NCI-H2081 treated with DMSO at 0.1 percent for 48 hours (cell line): Measurements from ENCODE around the gene PNMT.

Experiments used
- DNase-seq: peaks from one replicate; lab custom pipeline; 2025; lab: John Stamatoyannopoulos, UW

Gene PNMT

DNA sequence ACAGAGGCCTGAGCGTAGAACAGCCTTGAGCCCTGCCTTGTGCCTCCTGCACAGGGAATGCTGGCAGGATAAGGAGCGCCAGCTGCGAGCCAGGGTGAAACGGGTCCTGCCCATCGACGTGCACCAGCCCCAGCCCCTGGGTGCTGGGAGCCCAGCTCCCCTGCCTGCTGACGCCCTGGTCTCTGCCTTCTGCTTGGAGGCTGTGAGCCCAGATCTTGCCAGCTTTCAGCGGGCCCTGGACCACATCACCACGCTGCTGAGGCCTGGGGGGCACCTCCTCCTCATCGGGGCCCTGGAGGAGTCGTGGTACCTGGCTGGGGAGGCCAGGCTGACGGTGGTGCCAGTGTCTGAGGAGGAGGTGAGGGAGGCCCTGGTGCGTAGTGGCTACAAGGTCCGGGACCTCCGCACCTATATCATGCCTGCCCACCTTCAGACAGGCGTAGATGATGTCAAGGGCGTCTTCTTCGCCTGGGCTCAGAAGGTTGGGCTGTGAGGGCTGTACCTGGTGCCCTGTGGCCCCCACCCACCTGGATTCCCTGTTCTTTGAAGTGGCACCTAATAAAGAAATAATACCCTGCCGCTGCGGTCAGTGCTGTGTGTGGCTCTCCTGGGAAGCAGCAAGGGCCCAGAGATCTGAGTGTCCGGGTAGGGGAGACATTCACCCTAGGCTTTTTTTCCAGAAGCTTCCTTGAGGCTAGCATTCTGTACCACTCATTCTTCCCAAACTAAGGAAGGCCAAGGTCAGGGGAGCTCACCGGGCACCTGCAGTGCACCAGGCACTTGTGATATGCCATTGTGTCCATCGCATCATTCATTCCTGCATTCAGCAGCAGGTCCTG is 1.9 kb downstream of the PNMT start:
- DNase-seq = no peak

DNA sequence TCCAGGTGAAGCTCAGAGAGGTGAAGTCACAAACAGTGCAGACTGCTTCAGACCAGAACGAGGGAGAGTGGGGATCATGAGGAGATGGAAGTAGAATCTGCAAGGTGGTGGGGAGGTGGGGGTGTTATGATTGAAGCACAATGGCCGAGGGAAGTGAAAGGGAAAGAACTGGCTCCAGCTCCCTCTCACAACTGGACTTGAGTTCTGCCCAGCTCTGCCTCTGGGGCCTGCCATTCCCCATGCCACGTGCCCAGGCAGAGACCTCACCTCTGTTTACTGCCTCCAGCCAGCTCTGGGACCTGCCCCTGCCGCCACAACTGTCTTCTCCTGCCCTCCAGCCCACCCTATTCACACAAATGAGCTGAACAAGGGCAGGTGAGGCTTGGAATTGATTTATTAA is 2.5 kb downstream of the PNMT start:
- DNase-seq = no peak

DNA sequence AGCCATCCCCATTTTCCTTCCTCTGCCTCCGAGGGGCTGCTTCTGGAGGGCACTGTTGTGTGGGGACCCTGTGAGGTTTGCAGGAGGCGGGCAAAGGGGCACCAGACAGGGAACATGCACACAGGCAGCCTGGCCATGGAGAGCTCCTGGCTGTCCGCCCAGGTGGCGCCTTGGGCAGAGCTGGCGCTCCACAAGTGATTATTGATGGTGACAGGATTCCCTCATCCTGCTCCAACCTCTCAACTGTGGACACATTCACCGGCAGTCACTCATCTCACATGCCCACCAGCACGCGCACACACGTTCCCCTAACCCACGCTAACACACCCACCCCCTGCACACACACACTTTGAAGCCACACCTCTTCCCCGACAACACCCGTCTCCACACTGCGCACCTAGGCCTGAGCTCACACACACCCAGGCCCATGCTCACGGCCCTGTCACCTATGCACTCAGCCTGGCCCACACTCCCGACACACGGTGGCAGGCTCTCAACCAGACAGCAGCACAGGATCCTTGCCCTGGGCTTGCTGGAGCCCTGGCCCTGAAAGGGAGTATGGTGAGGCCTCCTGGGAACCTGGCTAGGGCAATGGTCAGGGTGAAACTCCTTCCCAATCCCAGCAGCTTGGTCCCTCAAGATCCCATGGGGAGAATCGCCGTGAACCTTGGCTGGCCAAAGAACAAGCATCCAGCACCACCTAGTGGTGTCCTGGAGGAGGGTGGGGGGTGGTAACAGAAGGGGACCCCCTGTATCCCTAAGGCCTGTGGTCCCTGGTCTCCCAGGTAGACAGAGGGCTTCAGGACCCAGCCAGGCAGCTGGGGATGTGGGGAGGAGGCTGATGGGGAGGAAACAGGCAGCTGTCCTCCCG is 3.6 kb downstream of the PNMT start:
- DNase-seq = no peak

DNA sequence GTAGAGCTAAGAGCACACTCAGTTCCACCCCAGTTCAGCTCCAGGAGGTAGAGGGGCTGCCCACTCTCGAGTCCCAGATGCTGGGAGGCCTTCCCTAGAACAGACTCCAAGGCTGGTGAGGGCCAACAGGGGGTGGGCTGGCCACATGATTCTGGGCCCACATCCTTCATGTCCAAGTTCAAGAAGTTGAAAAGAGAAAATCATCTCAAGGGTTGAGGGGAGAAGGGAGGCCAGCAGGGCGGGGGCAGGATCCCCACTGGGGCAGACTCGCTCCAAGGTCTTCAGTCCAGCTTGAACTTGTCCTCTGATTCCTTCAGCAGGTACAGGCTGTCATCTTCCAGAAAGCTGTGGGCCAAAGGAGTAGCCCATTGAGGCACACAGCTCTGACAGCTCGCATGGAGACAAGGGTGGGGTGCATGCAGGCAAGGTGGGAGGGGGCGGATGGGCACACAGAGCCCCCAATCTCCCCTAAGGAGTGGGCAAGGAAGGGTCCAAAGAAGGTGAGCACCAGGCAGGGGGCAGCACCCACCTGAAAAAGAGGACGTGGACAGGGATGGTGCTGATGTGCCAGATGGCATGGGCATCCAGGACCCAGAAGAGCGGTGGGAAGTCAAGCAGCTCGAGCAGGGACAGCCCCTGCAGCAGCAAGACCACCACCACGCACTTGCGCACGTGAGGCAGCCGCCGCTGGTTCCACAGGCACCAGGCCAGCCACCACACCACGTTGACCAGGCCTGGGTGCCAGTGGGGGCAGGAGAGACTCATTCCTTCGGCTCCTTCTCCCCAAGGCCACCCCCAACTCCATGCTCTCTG is 4.5 kb downstream of the PNMT start:
- no peak for DNase-seq

DNA sequence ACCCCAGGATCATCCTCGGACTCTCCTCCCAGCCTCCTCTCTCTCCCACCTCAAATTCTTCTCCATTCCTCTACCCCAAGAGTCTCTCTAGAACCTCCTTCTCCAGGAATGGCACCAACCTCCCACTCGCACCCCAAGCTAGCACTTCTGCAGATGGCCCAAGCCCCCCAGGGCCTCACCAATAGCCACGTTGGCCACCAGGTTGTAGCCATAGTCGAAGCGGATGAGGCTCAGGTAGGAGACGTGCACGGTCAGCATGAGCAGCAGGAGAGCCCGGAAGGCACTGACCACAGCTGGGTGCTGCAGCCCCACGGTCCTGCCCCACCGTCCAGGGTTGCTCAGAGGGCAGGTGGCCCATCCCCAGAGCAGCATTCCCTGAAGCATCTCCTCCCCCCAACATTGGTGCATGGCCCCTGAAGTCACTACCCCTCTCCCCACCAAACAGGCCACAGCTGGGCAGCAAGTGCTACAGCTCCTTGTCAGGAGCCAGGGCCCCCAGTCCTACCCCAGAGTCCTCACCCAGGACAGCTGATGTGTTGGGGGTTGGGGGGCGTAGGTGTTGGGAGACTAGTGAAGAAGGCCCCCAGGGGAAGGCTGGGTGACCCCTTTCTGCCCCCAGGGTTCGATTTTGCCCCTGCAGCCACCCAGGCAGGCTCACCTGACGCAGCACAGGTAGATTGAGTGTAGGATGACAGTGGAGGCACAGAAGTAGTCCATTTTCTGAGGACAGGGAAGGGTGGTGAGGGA is 5.3 kb downstream of the PNMT start:
- no peak for DNase-seq

DNA sequence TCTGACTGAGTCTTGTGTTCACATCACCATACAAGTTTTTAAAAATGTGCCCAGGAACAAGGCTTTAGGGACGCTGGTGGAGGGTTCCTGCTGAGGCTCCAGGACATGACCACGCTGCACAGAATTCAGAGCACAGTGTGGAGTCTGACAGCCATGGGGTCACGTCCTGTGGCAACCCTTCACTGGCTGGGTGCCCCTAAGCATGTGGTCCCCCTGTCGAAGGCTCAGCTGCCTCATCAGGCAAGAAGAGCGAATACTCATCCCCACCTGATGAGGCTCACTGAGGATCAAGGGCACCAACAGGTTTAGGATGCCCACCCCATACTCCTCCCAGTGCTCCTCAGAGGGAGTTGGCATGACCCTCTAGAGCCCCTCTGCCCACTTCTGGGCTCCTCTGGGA is 5.9 kb downstream of the PNMT start:
- DNase-seq = no peak

DNA sequence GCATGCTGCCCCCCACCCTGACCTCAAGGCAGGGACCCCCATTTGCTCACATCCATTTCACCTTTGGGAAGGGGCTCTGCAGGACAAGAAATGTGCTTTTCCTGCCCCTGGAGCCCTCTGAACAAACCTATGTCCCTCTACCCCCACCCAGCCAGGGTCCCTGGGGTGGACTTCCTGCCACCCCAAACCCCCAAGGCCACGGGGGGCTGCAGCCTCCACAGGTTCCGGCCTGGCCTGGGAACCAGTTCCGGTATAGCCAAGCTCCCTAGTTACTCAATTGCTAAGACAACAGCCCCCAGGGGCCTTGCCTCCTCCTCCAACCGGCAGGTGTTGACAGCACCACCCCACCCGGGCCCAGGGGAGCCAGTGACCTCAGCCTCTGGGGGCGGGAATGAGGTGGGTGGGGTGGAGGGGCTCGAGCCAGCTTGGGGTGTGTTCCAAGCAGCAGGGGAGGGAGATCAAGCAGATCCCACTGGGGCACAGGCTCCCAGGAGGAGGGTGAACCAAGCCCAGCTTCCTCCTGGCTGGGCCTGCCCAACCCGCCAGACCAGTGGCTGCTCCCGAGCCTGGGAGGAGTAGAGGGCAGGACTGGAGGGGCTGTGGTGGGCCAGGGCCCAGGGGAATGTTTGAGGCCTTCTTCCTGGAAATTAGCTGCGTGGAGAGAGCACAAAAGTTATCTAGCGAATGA is 6.6 kb downstream of the PNMT start:
- peak; percentile 58 for DNase-seq

DNA sequence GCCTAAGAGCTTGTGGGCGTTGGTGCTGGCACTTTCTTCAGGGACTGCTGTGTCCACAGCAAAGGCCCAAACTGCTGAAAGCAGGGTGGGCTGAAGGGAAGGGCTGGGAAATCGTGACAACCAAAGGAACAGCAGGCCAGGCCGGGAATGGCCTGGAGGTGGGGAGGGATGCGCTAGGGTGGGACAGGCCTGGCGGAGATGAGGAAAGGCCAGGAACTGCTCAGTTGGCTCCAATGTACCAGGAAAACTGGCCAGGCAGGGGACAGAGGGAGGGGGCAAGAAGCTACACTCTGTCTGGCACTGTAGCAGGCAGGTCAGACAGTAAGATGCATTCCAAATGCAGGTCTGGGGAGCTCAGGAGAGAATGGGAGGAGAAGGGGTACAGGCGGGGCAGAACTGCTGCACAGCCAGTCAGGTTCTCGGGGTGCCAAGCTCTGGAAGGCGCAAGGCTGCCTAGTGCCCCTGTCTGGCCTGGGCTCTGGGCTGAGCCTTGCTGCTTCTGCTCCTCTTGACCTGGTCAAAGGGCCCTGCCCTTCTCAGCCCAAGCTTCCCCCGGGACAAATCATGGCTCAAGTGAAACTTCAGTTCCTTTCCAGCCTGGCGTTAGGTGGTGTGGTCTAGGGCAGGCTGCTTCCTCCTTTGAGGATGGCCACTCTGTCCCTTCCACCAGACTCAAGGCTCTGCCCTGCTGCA is 7.3 kb downstream of the PNMT start:
- no peak for DNase-seq

DNA sequence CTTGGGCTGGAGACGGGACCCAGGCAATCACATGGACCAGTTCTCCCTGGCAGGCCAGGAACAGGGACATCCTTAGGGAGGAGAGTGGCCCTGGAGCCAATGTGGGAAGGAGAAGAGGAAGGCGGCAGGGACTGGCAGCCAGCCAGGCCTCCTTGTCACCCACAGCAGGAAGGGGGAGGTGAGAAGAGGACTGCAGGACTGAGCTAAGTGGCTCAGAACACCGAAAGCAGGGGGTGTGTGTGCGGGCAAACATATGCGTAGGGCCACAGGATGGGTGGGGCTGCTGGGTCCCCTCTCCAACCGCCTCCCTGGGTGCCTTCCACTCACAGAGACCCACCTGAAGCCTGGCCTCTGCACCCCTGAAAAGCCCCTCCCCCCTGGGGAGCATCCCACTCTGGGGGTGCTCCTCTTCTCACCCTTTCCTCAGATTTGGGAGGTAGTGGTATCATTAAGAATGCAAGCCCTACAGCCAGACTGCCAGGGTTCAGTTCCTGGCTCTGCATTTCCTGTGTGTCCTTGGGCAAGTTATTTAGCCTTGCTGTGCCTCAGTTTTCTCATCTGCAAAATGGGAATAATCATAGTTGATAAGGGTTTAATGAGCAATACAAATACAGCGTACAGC is 8.1 kb downstream of the PNMT start:
- peak; percentile 20 for DNase-seq

DNA sequence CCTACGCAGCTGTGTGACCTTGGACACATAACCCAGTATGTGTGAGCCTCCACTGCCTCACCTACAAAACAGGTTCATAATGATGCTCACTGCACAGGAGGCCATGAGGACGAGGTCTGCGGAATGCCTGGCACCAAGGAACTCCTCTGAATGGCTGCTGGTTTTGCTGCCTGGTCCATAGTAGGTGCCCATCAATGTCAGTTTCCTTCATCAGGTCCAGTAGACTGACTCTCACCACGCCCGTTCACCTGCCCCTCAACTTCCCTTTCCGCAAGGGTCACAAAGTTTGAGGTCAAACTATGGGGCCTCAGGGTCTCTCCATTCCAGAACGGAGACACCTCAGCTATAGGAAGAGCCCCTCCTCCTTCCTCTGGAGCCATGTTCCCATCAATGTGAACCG is 8.8 kb downstream of the PNMT start:
- DNase-seq = no peak

DNA sequence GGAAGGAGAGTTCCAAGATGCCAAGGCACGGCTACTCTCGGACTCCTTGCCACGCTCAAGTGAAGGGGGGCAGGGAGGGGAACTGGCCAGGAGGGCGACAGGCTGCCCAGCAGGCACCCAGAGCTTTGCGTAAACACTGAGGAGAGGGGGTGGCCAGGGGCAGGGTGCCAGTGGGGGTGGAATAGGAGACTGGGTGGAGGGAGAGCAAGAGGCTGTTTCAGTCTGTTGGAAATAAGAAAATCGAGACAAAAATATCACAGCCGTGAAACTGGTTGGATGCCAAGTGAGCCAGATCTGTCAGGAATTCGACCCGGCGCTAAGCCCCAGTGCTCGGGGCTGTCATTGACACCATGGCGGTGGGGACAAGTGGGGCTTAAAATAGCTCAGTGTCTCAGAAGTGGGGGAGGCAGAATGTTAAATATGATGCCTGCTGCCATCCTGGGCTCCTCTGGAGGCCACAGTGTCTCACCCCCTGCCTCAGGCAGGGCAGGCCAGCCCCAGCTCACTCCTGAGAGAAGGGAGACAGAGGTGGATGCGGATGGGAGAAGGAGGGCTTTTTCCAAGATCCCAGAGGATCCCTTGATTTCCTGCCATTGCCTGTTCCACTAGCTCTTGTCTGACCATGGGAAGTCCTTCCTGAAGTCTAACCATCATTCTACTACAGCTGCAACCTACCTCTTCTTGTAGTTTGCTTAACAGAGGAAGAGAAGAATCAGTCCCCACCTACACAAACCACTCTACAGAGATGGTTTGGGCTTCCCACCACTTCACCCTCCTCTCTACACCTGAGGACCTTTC is 9.5 kb downstream of the PNMT start:
- DNase-seq = no peak

DNA sequence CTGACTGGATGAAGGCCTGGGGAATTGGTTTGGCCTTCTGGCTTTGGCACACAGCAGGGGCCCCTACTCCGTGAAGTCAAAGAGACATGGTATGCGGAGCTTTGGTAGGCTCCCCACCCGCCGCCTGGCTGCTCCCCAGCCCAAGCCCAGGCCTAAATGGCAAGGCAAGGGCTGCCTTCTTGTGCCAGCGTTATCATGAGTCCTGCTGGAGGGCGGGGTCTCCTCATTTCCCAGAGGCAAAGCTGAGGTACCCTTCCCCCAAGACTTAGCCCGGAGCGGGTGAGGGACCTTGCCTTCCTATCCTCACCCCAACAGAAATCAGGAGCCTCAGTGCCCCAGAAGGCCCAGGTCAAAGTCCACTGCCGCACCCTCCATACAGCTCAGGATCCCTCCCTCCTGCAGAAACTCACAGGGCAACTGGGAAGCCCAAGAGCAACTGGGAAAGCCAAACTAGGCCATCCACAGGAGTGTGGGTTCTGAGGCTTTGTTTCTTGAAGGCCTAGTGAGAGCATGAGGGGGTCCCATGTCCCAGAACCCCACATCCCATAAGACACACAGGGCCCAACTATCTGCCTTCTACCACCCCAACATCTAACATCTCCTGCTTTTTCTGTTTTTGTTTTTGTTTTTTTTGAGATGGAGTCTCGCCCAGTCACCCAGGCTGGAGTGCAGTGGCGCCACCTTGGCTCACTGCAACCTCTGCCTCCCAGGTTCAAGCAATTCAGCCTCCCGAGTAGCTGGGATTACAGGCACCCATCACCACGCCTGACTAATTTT is 10.3 kb downstream of the PNMT start:
- no peak for DNase-seq

DNA sequence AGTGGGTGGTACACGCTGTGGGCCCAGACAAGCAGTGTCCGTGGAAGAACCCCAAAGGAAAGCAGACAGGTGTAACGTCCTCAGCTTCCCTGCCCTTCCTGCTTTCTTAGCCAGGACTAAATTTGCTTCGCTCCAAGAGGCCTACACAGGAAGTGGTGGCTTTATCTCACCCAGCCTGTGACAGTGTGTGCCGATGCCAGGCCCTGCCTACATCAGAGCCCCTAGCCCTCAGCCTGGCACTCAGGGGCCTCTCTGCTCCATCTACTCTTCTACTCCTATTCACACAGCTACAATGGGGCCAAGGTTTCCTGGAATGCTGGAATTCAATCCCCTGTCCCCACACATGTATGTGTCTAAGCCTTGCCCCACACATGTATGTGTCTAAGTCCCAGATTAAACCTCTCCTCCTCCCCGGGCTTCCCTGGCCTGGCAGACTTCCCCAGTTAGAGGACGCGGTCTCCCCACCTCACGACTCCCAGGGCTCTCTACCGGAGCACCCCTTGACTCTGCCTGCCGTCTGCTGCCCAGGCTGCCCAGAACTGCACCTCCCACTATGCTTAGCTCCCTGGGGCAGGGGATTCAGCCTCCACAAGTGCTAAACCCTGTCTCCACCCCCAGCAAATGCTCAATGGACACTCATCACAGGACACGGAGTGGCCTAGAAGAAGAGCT is 11.4 kb downstream of the PNMT start:
- DNase-seq = no peak

DNA sequence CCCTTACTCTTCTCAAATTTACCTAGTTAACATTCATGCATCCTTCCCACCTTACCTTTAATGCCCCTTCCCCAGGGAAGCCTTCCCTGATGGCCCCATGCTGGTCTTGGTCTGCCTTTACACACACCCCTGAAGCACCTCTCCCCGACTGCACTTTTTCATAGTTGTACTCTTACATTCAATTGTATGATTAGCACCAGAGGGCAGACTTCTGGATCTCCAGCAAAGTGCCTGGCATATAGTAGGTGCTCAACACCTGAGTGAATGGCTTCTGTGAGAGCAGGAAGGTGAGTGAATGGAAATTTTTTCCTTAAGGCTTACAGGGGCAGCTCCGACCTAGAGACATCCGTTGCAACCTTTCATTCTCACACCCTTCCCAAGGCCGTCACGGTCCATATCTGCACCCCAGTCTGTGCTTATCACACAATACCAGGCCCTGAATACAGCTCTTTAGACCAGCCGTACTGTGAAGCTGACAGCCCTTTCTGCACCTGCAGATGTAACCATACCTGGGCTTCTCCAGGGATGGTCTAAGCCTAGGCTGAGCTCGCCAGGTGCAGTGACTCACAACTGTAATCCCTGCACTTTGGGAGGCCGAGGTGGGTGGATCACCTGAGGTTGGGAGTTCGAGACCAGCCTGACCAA is 15.2 kb downstream of the PNMT start:
- no peak for DNase-seq

DNA sequence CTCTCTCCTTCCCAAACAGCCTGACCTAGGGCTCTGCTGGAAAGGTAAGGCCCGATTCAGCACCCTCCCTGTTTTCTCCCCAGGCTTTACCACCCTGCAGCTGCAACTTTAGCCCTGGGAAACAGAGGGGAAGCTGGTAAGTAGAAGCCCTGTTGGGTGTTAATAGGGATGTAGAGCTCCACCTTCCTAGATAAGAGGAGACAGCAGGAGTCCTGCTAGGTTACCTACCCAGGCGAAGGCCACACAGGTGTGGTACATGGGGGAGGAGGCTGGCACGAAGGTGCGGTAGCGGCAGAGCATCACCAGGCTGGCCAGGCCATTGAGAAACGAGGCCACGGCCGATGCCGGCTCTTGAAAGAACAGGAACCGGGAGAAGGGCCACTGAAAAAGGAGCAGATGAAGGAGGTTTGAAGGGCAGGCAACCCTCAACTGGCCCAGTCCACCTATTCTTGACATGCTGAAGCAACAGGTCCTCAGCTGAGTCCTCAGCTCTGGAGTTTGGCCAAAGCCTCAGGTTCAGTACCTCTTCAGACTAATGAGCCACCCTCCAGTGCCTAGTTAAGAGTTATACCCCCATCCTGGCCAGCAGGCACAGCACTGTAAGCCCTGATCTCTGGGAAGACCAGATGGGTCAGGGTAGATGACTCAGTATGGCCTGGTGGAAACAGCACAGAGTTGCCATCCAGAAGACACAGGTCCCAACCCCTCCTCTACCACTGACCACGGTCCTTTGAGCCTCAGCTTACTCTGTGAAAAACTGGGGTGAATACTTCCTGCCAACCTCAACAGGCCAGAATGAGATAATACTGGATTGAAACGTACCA is 16.3 kb downstream of the PNMT start:
- DNase-seq = no peak

DNA sequence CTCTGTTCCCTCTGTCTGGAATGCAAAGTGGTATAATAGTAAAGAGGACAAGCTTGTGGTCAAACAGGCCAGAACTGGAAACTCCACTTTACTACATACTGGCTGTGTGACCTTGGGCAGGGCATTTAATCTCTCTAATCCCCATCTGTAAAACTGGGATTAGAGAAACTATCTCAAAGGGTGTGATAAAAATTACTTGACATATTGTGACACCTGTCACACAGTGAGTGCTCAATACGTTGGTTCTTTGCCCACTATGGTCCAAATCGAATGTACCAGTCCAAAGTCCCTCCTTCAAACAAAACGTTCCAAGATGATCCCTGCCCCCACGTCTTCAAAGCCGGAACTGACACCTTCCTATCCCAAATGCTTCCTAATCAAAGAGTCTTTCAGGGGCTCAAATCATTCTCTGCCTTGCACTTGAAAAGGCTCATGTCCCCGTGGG is 18.9 kb downstream of the PNMT start:
- DNase-seq = no peak
